OCI-LY7 (cell line): ENCODE data around the gene MTOR.

Experiments used
- EZH2phosphoT487 ChIP-seq: fragments of 200-600 bp; sonication (generic); IDR thresholded peaks from 2 replicates; pipeline ENCODE4 v1.6.1; 2018; ENCODE audit warnings: low read depth, borderline replicate concordance, mild to moderate bottlenecking, mixed run types, antibody characterized with exemption, low read length, moderate library complexity, mixed read lengths
- TF ChIP-seq, protein P1 (sequence below): fragments of 200-600 bp; sonication (generic); conservative IDR thresholded peaks from 2 replicates; pipeline ENCODE4 v1.5.1; 2014; ENCODE audit warnings: mild to moderate bottlenecking, antibody characterized with exemption, low read length, moderate library complexity, mixed read lengths

DNA sequence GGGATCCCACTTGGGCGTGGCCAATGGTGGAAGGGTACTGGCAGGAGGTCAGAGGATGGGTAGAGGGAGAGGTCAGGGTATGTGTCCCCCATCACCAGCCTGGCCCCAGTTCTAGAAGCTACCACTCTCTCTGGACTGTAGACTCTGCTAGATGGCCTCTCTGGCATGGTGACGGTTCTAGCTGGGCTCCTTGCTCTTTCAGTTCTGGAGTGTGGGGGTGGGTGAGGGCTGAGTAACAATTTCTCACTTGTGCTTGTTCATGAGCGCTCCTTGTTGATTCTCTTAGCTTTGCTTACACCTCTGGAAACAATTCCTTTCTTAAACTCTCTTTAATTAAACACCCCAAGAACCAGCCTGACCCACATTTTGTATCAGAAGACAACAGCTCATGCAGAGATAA is 137.4 kb downstream of the MTOR start:
- TF ChIP-seq, protein P1, sequence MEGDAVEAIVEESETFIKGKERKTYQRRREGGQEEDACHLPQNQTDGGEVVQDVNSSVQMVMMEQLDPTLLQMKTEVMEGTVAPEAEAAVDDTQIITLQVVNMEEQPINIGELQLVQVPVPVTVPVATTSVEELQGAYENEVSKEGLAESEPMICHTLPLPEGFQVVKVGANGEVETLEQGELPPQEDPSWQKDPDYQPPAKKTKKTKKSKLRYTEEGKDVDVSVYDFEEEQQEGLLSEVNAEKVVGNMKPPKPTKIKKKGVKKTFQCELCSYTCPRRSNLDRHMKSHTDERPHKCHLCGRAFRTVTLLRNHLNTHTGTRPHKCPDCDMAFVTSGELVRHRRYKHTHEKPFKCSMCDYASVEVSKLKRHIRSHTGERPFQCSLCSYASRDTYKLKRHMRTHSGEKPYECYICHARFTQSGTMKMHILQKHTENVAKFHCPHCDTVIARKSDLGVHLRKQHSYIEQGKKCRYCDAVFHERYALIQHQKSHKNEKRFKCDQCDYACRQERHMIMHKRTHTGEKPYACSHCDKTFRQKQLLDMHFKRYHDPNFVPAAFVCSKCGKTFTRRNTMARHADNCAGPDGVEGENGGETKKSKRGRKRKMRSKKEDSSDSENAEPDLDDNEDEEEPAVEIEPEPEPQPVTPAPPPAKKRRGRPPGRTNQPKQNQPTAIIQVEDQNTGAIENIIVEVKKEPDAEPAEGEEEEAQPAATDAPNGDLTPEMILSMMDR = no peak
- TF ChIP-seq EZH2phosphoT487 = no peak
